MG63 (cell line): Measurements from ENCODE around the gene PRPF19. TPM values are rescaled to one million over a fixed set of nuclear protein-coding genes. Genes with fewer than 3 reads are reported as not detected.
A peak's percentile ranks its signal among the peaks of the same experiment; 100 is the strongest.

Experiments used
- DNase-seq: peaks from one replicate; pipeline ENCODE4 v3.0.0-alpha.2; 2020
- H3K27me3 ChIP-seq: fragments of 250-450 bp; sonication (Bioruptor Pico); 2 replicates; pipeline ENCODE4 v1.5.1; 2020; ENCODE audit warnings: mild to moderate bottlenecking, moderate library complexity
- H3K36me3 ChIP-seq: fragments of 250-450 bp; sonication (Bioruptor Pico); 2 replicates; pipeline ENCODE4 v1.5.1; 2020; ENCODE audit warnings: mild to moderate bottlenecking, moderate library complexity
- H3K4me3 ChIP-seq: fragments of 250-450 bp; sonication (Bioruptor Pico); 2 replicates; pipeline ENCODE4 v1.5.1; 2020; ENCODE audit warnings: mild to moderate bottlenecking, moderate library complexity
- H3K9me3 ChIP-seq: fragments of 250-450 bp; sonication (Bioruptor Pico); 2 replicates; pipeline ENCODE4 v1.5.1; 2020; ENCODE audit warnings: mild to moderate bottlenecking, moderate library complexity
- total RNA-seq: library from RNA; depleted of rRNA; stranded (reverse); fragments of >200 nt; shearing (Covaris generic); gene quantifications from 2 replicates; pipeline ENCODE4 v1.2.3, GENCODE V29; 2014; ENCODE audit warnings: low replicate concordance

Gene PRPF19
- total RNA-seq, 1 experiment from 2014 or later, result 98.0 TPM

- Histone ChIP-seq H3K9me3 (no peaks in the 10 kb centered on the region), H3K36me3 (no peaks in the 10 kb centered on the region; the same call in none of the 2 replicates), H3K4me3 (no peak overlapping the region), H3K27me3 (no peaks in the 10 kb centered on the region)
- DNase-seq, result no peak
Measured at GRCh38 chr11:60874421-60875365, 31.7 kb downstream of the PRPF19 start.

GRCh38 chr11:60873533-60873932, 32.9 kb downstream of the PRPF19 start:
- no peak overlapping the region for H3K4me3 ChIP-seq
- H3K9me3 ChIP-seq, result no peaks in the 10 kb centered on the region
- H3K36me3 ChIP-seq, result no peaks in the 10 kb centered on the region; the same call in 1 of the 2 replicates
- DNase-seq, result no peak
- H3K27me3 ChIP-seq, result no peaks in the 10 kb centered on the region

GRCh38 chr11:60872961-60873524, 33.3 kb downstream of the PRPF19 start:
- Histone ChIP-seq H3K9me3 (no peaks in the 10 kb centered on the region), H3K36me3 (no peaks in the 10 kb centered on the region; the same call in 1 of the 2 replicates), H3K4me3 (no peak overlapping the region), H3K27me3 (no peaks in the 10 kb centered on the region)
- DNase-seq, result peak; percentile 75

DNA sequence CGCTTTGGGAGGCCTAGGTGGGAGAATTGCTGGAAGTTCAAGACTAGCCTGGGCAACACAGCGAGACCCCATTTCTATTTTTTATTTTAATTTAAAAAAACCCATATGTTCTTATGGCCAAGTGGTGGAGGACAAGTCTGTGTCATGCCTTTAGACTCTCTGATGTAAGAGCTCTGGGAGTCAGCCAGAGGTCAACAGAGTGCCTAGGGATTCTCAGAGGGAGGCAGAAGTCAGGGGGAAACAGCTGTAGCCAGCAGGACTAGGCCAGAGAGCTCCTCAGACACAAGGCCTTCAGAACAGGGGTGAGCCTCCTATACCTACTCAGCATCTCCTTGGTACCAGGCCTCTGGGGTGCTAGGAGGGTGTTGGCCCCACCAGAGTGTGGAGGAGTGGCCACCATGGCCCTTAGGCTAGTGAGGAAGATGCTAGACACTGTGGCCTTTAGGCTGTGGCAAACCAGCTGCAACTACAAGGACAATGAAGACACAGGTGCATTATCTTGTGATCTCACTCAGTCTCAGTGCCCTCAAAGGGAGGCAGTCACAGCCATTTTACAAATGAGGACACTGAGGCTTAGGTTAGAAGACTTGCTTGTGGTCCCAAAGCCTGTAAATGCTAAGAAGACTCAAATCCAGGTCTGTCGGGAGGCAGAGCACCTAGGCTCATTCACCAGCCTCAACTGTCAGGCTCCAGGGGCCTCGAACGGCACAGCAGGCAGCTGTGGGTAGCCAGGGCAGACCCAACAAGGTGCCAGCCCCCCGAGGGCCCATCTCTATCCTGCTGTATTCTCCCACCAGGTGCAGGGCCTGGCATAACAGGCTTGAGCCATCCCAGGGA, 34.0 kb downstream of the PRPF19 start:
- Histone ChIP-seq H3K36me3 (no peaks in the 10 kb centered on the region; the same call in 1 of the 2 replicates), H3K9me3 (no peaks in the 10 kb centered on the region), H3K4me3 (no peak overlapping the region), H3K27me3 (no peaks in the 10 kb centered on the region)
- peak; percentile 80 for DNase-seq

- DNase-seq, result peak; percentile 65
- Histone ChIP-seq H3K9me3 (no peaks in the 10 kb centered on the region), H3K4me3 (no peak overlapping the region), H3K27me3 (no peaks in the 10 kb centered on the region), H3K36me3 (no peaks in the 10 kb centered on the region)
Measured at GRCh38 chr11:60871378-60872061, 34.9 kb downstream of the PRPF19 start.

GRCh38 chr11:60870733-60871377, 35.5 kb downstream of the PRPF19 start:
- no peak for DNase-seq
- no peaks in the 10 kb centered on the region for H3K9me3 ChIP-seq
- no peaks in the 10 kb centered on the region for H3K27me3 ChIP-seq
- H3K36me3 ChIP-seq, result no peaks in the 10 kb centered on the region
- H3K4me3 ChIP-seq, result no peak overlapping the region

DNA sequence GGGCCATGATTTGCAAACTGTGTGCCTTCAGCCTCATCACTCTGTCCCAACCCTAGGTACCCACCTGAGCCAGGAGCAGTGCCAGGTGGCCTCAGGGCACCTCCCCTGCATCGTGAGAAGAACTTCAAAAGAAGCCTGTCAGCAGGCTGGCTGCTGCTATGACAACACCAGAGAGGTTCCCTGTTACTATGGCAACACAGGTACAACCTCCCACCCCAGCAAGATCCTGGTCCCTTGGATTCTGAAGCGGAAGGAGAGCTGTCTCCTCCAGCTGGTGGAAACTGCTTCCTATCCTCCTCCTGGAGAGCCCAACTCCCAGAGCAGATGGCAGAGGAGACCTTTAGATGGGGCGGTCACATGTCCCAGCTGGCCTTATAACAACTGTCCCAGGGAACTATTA, 36.1 kb downstream of the PRPF19 start:
- Histone ChIP-seq H3K4me3 (no peak overlapping the region), H3K9me3 (no peaks in the 10 kb centered on the region), H3K27me3 (no peaks in the 10 kb centered on the region), H3K36me3 (no peaks in the 10 kb centered on the region)
- no peak for DNase-seq

DNA sequence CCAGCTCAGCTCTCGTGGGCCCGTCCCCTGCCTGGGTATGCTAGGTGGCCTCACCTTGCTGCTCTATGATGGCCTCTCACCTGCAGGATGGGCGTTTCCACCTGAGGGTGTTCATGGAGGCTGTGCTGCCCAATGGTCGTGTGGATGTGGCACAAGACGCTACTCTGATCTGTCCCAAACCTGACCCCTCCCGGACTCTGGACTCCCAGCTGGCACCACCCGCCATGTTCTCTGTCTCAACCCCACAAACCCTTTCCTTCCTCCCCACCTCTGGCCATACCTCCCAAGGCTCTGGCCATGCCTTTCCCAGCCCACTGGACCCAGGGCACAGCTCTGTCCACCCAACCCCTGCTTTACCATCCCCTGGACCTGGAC, 36.9 kb downstream of the PRPF19 start:
- Histone ChIP-seq H3K36me3 (no peaks in the 10 kb centered on the region), H3K4me3 (no peak overlapping the region), H3K9me3 (no peaks in the 10 kb centered on the region), H3K27me3 (no peaks in the 10 kb centered on the region)
- DNase-seq, result no peak

DNA sequence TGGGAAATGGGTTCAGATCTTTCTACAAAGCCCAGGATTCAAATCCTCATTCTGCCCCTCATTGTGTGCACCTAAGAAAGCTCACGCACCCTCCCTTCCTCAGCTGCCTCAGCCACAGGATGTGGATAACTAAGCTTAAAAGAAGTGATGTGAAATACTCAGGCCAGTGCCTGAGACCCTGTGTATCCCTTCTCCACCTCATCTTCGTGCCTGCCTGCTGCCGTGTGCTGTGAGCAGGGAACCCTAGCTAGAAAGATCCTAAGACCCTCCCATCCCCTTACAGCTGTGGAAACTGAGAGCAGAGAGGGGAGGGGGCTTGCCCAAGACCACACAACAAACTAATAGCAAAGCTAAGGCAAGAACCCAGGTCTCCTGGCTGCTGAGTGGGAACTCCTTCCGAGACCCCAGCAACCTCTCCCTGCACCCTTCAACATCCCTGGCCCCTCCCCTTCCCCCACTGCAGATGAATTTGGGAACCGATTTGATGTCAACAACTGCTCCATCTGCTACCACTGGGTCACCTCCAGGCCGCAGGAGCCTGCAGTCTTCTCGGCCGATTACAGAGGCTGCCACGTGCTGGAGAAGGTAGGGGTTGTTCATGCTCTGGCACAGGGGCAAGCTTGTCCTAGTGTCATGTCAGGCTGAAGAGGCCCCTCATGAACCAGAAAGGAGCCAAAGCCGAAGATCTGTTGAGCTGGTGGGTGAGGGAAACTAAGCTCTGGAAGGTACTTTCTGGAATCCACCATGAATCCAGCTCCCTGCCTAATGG, 37.5 kb downstream of the PRPF19 start:
- no peaks in the 10 kb centered on the region for H3K27me3 ChIP-seq
- H3K36me3 ChIP-seq, result no peaks in the 10 kb centered on the region
- no peak overlapping the region for H3K4me3 ChIP-seq
- no peak for DNase-seq
- no peaks in the 10 kb centered on the region for H3K9me3 ChIP-seq

GRCh38 chr11:60867871-60868681, 38.3 kb downstream of the PRPF19 start:
- Histone ChIP-seq H3K36me3 (no peaks in the 10 kb centered on the region), H3K4me3 (no peak overlapping the region), H3K27me3 (no peaks in the 10 kb centered on the region), H3K9me3 (no peaks in the 10 kb centered on the region)
- no peak for DNase-seq

- Histone ChIP-seq H3K9me3 (no peaks in the 10 kb centered on the region), H3K4me3 (no peak within 1 kb of the TSS), H3K36me3 (no peaks in the 10 kb centered on the region), H3K27me3 (no peaks in the 10 kb centered on the region)
- no peak for DNase-seq
Measured at GRCh38 chr11:60866911-60867870, 39.2 kb downstream of the PRPF19 start, which contains the start of gene ZP1. Gene ZP1, plus strand, starts transcription at chr11:60867542. Its CDS starts 20 bp downstream, at chr11:60867562.

DNA sequence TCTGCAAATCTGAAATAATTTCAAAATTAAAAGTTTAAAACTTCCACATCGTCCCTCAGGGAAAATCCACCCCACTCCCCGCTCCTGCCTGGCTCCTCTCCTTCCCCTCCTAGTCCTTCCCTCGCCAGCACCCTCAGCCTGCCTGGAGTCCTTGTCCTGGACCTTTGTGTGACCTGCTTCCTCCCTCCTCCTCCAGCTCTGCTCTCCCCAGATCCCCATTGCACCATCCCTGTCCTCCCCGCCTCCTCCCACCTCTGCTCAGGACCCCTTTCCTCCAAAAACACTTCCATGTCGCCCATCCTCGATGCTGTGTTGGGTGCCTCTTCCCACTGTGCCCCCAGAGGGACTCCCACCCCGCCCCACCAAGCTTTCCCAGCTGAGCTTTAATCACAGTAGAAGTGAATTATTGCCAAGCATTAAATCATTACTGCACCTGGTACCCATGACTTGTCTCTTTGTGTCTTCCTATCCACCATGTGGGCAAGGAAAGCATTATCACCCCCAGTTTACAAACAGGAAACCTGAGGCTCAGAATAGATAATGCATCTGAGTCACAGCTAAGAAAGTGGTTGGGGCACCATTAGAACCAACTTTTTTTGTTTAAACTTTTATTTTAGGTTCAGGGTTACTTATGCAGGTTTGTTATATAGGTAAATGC, 41.4 kb downstream of the PRPF19 start:
- Histone ChIP-seq H3K4me3 (no peak overlapping the region), H3K27me3 (no peaks in the 10 kb centered on the region), H3K9me3 (no peaks in the 10 kb centered on the region), H3K36me3 (no peaks in the 10 kb centered on the region)
- DNase-seq, result no peak
